NCI-H1417 treated with DMSO at 0.1 percent for 48 hours (cell line): ENCODE measurements around the gene APOBEC3H.

Source experiments
- DNase-seq: peaks from one replicate; lab custom pipeline; 2025; lab: John Stamatoyannopoulos, UW

APOBEC3H gene

DNA sequence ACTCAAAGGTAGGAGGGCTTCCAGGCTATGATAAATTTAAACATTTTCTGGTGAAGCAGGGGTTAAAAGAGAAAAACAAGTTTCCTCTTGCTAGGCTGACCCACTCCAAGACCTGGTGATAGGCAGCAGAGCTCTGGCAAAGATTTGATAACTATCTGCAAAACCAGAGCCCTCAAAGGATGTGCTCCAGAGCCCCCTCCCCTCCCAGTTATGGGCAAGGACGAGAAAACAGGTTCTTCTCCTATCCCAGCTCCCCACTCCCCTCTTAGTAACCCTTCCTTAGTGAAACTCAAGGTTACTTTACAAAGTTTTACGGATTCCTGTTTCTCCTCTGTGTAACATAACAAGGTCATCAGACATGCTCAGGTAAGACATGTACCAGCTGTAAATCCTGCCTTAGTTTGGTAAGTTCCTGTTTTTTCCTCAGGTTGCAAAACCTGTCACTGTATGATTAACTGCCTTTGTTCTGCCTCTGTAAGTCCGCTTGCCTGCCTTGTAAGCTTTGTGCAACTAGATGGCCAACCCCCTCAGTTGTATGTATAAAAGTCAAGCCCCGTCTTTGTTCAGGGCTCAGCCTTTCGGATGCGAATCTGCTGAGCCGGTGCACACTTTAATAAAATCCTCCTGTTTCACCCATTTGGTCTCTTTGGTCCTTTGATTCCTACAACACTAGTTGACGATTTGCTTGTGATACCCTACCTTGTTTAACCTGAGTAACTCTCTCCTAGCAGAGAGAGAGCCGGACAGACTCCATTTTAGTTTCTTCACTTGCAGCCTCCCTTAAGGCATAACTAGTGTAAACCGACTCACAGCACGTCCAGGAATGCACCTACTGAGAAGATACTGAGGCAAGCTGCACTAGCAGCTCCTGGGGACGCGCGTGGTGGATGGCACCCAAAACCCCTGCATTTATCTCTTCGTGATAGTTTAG is 13.9 kb downstream of the APOBEC3H start:
- DNase-seq: no peak

- DNase-seq: no peak
Measured at GRCh38 chr22:39114112-39114511, 17.1 kb downstream of the APOBEC3H start.

- DNase-seq: no peak
Measured at GRCh38 chr22:39115570-39115969, 18.5 kb downstream of the APOBEC3H start.

DNA sequence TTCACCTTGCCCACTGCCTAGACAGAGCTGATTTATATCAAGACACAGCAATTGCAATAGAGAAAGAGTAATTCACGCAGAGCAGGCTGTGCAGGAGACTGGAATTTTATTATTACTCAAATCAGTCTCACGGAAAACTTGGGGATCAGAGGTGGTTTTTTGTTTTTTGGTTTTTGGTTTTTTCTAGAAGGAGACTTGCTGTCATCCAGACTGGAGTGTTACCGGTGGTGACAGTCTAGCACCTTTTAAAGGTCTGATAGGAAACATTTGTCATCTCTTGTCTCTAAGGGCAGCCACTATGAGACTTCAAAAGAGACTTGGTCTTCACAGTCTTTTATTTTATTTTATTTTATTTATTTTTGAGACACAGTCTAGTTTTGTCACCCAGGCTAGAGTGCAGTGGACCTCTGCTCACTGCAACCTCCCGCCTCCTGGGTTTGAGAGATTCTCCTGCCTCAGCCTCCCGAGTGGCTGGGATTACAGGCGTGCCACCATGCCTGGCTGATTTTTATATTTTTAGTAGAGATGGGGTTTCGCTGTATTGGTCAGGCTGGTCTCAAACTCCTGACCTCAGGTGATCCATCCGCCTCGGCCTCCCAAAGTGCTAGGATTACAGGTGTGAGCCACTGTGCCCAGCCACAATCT is 19.1 kb downstream of the APOBEC3H start:
- DNase-seq: no peak

- no peak for DNase-seq
Measured at GRCh38 chr22:39117585-39118191, 20.6 kb downstream of the APOBEC3H start.

DNA sequence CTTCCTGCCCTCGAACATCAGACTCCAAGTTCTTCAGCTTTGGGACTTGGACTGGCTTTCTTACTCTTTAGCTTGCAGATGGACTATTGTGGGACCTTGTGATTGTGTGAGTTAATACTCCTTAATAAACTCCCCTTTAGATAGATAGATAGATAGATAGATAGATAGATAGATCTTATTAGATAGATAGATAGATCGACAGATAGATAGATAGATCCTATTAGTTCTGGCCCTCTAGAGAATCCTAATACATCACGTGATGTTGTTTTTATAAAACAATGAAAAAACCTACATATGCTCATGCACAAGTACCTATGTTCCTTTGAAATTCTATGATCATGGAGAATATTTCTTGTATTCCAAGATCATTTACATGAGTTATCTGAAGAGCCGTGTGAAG is 23.9 kb downstream of the APOBEC3H start:
- no peak for DNase-seq

- no peak for DNase-seq
Measured at GRCh38 chr22:39122772-39123470, 25.9 kb downstream of the APOBEC3H start.

GRCh38 chr22:39123751-39124581 is 26.9 kb downstream of the APOBEC3H start:
- DNase-seq: no peak

DNA sequence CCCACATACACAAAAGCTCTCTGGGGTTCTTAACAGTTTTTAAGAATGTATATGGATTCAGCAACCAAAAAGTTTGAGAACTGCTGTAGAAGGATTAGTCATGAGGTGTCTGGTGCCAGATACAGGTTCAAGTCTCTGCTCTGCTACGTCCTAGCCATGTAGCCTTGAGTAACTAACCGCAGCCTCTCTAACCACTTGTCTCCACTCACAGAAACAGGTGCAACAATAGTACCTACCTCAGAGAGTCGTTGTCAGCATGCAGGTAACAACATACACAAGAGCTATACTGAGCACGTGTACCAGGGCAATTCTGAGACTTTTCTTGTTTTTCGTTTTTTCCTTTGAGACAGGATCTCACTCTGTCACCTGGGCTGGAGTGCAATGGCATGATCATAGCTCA is 28.6 kb downstream of the APOBEC3H start:
- no peak for DNase-seq

GRCh38 chr22:39128508-39128907 is 31.5 kb downstream of the APOBEC3H start:
- no peak for DNase-seq

DNA sequence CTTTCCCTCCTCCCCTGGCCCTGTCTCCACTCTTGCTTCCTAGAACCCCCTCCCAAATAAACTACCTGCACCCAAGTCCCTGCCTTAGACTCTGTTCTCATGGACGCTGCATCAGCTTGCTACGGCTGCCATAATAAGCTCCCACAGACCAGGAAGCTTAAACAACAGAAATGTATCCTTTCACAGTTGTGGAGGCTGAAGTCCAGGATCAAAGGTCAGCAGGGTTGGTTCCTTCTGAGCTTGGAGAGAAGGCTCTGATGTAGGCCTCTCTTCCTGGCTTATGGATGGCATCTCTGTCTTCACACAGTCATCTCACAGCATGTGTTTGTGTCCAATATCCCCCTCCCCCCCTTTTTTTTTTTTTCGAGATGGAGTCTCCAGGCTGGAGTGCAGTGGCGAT is 32.0 kb downstream of the APOBEC3H start:
- no peak for DNase-seq

DNA sequence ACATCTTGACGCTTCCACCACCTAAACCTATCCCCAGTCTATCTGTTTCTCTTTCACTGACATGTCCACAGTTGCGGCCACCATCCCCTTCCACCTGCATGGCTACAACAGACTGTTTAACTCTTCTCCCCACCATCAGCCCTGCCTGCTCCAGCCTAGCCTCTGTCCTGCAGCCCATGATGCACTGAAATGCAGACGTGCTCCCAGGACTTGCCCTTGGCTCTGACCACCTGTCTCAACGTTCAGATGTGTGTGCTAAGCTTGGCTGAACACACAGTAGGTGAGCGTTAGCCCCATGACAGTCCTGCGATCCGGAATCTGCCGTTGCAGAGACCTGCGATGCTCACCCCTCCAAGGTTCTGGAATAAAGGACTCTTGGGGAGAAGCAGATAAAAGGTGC is 32.7 kb downstream of the APOBEC3H start:
- no peak for DNase-seq

GRCh38 chr22:39130152-39130704 is 33.2 kb downstream of the APOBEC3H start:
- DNase-seq: no peak

DNA sequence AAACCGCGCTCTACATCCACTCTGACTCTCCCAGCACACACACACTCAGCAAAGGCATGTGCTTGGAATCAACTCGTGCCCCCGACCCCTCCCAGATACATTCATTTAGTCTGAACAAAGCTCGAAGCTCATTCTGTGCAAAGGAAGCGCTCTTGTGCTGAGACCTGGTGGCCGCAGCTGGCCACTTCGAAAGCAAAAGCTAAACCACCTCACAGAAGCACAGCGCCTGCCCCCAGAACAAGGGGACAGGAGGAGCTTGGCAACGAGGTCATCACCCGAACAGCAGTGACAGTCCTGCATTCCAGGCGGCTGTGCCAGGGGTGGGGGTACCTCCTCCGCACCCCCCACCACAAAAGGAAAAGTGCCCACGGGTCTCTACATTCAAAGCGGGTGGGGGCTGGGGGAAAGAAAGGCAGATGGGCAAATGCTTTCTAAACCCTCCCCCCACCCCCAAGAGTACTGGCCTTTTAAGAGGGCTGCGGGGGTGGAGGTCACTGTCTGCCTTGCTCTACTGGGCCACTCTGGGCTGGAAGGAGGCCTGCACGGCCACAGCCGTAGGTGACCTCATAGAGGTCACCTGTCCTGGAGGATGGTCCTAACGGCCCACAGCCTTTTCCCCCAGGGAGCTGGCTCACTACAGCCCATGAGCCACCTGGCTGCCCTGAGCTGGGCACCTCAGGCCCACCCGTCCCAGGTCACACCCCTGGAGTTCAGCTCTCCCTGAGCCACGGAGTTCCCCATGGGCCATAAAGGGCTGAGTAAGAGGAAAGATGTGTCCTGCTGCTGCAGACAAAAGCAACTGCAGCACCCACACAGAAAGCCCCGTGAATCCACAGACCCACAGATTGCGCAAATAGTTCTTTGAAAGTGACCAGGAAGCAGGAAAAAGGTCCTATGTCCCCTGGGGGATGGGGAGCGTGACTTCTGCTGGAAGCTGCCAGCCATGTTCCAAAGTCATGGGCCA is 34.1 kb downstream of the APOBEC3H start:
- DNase-seq: no peak

DNA sequence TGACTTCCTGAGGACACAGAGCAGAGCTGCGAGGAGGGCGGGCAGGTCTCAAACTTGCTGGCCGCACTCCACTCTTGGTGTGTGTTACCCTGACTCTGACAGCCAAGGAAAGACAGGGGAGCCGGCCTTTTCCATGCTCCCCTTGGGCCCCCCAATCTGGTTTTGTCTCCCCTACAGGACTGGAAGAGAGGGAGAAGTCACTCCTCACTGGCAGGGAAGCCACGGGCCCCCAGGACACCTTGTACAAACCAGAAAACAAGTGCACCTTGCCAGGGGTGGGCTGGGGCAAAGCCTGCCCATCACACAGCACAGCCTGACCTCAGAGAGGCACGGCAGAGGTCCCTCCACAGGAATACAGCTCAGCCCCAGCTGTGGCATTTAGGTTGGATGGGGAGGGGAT is 35.2 kb downstream of the APOBEC3H start:
- DNase-seq: no peak

DNA sequence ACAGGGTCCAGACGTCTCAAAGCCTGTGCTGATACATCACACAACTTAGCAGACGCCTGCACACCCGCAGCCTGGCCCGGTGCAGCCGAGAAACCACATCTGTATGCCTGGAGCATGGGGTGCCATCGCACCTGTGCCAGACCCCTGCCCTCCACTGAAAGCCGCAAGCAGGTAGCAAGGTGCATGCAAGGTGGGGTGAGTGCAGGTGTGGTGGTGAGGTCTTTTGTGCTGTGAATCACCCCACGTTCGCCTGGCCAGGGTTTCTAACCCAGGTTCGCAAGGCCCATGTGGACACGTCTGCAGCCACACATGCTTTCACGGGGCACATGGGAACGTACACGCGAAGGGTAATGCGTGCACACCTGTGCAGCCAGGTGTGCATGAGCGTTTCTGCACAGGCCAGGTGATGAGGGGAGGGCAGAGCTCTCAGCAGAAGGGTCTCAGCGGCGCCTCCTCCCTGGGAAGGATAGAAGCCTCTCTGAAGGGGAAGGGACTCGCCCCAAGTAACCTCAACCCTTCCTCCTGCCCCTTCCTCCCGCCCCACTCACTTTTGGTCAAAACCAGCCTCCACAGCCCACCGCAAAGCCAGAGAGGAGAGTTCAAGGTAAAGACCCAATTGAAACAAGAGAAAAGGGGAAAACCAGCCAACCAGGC is 36.0 kb downstream of the APOBEC3H start:
- DNase-seq: no peak

DNA sequence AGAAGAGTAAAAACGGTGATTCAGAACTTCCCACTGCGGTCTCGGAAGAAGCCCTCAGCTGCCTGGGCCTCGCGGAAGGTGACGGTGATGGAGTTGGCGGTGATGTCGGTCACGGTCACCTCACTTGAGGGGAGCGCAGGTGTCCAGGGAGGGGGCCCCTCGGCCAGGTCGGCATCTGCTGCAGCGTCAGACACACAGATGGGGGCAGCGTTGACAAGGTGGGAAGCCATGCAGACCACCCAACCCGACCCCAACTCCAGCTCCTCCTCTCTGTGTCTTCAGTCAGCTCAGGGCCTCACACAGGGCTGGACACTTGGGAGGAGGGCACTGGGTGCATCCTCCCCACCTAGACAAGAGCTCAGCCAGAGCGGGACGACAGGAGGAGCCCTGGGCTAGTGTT is 36.8 kb downstream of the APOBEC3H start:
- no peak for DNase-seq

DNA sequence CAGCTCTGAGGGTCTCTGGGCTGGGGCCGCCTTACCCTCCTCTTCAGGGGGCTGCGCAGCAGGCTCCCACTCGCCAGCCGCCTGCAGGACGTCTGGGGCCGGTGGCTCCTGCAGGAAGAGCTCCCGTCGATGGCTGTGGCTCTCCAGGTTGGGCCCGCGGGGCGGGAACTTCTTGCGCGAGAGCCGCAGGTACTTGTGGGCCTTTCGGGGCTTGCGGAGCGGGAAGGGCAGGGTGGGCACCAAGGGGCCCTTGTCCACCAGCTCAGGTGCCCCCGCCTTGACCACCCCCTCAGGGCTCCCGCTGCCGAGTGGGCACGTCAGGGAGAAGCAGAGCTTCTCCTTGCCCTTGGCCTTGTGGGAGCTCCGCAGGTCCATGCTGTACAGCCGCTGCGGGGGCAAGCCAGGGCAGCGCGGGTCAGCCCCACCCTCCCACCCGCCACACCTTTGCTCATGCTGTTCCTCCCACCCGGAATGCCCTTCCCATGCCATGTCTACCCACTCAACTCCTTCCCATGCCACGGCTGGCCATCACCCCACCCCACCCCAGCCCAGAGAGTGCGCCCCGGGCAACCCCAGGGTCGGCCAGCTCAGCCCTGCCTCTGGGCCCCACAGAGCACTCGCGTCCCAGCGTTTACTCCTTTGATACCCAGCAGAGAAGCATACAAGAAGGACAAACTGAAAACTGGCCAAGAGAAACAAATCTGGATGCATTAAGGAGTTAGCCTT is 37.5 kb downstream of the APOBEC3H start:
- DNase-seq: no peak
